22Rv1 (cell line): ENCODE measurements around the gene PTPRM.

Source experiments
- CTCF ChIP-seq: fragments of 450-650 bp; IDR thresholded peaks from 2 replicates; pipeline ENCODE4 v1.5.1; 2017; ENCODE audit warnings: mild to moderate bottlenecking
- ZFX ChIP-seq: fragments of 450-650 bp; IDR thresholded peaks from 2 replicates; pipeline ENCODE4 v1.6.1; 2017; ENCODE audit warnings: antibody characterized with exemption, borderline replicate concordance

DNA sequence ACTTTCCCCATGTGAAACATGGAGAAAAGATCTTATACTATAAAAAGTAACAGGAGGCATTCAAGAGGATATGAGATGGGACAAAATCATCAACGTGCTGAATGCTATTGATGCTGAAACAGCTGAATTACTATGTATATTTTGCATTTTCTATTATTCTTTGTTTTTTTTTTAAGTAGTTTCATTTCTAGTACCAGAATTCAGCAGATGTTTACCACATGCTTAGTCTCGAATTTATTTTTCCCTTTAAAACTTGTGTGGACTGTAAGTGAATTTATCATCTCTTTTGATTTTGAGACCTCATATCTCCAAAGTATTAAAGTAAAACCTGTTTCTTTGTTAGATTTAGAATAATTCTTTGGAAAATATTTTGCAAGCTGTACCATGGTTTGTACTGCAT, 205.8 kb downstream of the PTPRM start:
- no peak for TF ChIP-seq CTCF
- TF ChIP-seq ZFX, result no peak
